GM13976 (cell line): ENCODE measurements around the gene IMMP2L.

Source experiments
- DNase-seq: peaks from one replicate; pipeline ENCODE4 v3.0.0; 2012; ENCODE audit warnings: low spot score
- CTCF ChIP-seq: IDR thresholded peaks from 2 replicates; pipeline ENCODE4 v1.5.1; 2012; ENCODE audit warnings: borderline replicate concordance, mild to moderate bottlenecking; ENCODE audit not compliant: insufficient read depth; ENCODE audit errors: extremely low read depth, missing control alignments, control extremely low read depth
- in situ Hi-C: fragments of 300-500 bp; cut with MboI; formaldehyde crosslinking; loops from one replicate; pipeline ENCODE4 v1.12.0; 2022; ENCODE audit warnings: low sequenced_read_pairs, mixed read lengths, inconsistent platforms; ENCODE audit not compliant: unreplicated experiment

The IMMP2L gene

GRCh38 chr7:111053035-111053434, 509.3 kb downstream of the IMMP2L start:
- TF ChIP-seq CTCF = no peak
- no peak for DNase-seq
- in situ Hi-C loops = no loop called here

GRCh38 chr7:111051832-111052231, 510.5 kb downstream of the IMMP2L start:
- in situ Hi-C loops = no loop called here
- no peak for DNase-seq

GRCh38 chr7:111050875-111051416, 511.3 kb downstream of the IMMP2L start:
- no peak for TF ChIP-seq CTCF
- no peak for DNase-seq
- in situ Hi-C loops = no loop called here

More at GRCh38 chr7:111051832-111052231, 510.5 kb downstream of the IMMP2L start:
- no peak for TF ChIP-seq CTCF

GRCh38 chr7:111049971-111050680, 512.2 kb downstream of the IMMP2L start:
- in situ Hi-C loops = no loop called here
- TF ChIP-seq CTCF = no peak
- DNase-seq = no peak

GRCh38 chr7:111047595-111047994, 514.7 kb downstream of the IMMP2L start:
- no peak for DNase-seq
- in situ Hi-C loops = no loop called here
- TF ChIP-seq CTCF = no peak

- TF ChIP-seq CTCF = no peak
- no peak for DNase-seq
- in situ Hi-C loops = no loop called here
Observed at GRCh38 chr7:111045449-111045848, 516.8 kb downstream of the IMMP2L start.
